Eye (tissue), 1 donor: ENCODE data around the gene MRPL43.
"Not testable (repeated sequence)": the region's sequence is repeated elsewhere in the genome, so short reads cannot be mapped to it uniquely, and the experiment has no call there.

Source experiments
- DNase-seq: peaks from one replicate; pipeline ENCODE4 v3.0.0-alpha.2; 2015

The MRPL43 gene

DNA sequence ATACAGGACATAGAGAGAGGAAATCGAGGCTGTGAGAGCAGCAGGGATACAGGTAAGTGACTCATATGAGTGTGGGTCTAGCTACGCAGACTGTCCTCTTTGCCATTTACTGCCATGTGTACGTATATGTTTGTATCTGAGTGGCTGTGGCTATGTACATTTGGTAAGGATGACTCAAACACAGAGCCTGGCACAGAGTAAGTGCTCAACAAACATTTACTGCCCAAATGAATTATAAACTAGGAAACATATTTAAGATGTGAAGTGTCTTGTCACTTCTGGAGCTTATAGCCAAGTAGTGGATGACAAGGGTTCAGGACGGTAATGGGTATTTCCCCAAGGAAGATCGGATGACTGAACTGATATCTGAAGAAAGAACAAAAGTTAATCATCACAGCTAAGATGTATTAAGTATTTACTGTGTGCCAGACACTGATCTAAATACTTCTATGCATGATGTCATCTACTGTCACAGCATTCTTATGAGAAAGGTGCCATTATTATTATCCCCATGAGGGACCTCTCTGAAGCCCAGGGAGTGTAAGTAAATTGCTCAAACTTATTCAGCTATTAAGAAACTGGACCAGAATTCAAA is 6.0 kb downstream of the MRPL43 start:
- DNase-seq, result no peak

DNA sequence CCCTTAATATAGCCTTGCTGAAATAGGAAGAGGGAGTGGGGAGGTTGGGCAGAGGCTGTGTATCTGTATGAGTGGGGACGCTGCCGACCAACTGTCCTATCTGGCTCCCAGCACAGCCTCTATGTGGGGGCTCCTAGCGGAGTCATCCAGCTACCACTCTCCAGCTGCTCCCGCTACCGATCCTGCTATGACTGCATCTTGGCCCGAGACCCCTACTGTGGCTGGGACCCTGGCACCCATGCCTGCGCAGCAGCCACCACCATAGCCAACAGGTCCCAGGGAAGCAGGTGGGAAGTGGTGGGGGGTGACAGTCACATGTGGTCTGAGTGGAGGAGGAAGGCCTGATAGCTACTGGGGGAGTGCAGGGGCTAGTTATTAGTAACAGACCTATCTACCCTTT is 6.6 kb downstream of the MRPL43 start:
- no peak for DNase-seq

DNA sequence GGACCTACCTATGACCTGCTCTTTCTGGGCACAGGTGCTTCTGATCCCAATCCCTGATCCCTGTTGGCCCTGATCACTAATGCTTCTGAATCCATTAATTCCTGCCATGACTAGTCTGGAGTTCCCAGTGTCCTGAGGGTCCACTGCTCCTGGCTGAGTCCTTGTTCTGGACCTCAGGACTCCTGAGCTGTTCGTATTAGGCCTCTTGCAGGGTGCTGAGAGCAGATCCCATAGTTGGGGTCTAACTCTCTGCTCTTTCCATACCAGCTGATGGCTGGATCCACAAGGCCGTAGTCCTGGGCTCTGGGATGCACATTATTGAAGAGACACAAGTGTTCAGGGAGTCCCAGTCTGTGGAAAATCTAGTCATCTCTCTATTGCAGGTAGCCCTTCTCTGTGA is 7.0 kb downstream of the MRPL43 start:
- no peak for DNase-seq

DNA sequence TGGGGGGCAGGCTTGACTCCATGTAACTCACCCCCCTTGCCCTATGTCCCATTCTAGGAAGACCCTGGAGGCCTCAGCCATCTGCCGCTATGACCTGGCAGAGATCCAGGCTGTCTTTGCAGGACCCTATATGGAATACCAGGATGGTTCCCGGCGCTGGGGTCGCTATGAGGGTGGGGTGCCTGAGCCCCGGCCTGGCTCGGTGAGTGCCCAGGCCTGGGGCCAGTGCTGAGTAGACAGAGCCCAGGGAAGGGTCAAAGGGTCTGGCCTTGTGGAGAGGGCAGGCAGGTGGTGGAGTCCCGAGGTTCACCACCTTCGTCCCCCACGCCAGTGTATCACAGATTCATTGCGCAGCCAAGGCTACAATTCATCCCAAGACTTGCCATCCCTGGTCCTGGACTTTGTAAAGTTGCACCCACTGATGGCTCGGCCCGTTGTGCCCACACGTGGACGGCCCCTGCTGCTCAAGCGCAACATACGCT is 7.5 kb downstream of the MRPL43 start:
- DNase-seq, result no peak

DNA sequence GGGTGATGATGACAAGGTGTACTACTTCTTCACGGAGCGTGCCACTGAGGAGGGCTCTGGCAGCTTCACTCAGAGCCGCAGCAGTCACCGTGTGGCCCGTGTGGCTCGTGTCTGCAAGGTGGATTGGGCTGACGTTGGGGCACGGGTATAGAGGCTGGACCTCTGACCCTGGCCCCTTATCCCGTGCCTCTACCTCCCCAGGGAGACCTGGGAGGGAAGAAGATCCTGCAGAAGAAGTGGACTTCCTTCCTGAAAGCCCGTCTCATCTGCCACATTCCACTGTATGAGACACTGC is 8.4 kb downstream of the MRPL43 start:
- no peak for DNase-seq

DNA sequence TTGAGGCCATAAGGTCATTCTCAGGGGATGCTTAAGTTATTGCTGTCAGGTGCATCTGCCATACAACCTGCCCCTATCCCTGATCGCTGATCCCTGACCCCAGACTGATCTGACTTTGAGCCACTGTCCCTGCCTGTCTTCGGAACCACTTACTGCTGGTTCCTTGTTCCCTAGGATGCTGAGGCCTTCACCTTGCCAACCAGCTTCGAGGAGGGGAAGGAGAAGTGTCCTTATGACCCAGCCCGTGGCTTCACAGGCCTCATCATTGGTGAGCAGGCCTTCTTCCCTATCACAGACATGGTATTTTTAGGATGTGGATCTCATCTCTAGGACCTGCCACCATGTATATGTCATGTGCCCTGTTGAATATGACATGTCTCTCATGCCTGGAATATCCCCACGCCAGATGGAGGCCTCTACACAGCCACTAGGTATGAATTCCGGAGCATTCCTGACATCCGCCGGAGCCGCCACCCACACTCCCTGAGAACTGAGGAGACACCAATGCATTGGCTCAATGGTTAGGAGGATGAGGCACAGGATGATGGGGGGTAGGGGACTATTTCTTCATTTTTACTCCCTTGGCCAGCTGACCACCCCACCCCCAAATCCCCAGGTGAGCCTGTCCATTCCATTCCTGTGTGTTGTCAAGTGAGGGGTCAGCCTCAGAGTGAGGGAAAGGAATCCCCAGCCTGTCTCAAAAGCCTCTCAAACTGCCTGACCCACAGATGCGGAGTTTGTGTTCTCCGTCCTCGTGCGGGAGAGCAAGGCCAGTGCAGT is 9.0 kb downstream of the MRPL43 start:
- no peak for DNase-seq

DNA sequence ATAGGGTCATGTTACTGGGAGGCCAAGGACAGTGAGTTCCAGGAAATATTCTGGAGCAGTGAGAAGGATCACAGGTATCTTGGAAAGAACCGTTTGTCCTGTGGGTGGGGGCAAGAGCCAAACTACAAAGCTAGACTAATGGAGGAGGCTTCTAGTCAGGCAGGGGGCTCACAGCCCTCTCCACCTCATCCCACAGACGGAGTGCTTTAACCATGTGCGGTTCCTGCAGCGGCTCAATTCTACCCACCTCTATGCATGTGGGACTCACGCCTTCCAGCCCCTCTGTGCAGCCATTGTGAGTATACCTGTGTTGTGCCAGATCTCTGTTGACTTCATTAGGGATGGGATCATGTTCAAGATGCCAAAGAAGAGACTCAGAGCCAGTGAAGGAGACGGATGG is 9.9 kb downstream of the MRPL43 start:
- DNase-seq, result no peak

DNA sequence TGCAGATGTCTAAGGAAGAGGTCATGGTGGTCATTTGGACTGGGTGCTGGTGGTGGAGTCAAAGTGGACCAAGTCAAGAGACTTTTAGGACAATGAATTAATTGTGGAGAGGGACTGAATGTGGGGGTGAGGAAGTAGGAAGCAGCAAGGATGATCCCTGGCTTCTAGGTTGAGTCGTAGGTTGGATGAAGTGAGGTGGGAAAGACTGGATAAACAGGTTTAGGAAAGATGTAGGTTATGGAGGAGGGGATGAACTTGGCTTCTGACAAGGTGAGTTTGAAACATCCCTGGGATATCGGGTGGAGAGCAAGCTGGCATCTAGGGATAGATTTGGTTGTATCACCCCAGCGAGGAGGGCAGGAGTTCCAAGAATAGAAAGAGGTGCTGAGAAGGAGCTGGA is 10.4 kb downstream of the MRPL43 start:
- no peak for DNase-seq

DNA sequence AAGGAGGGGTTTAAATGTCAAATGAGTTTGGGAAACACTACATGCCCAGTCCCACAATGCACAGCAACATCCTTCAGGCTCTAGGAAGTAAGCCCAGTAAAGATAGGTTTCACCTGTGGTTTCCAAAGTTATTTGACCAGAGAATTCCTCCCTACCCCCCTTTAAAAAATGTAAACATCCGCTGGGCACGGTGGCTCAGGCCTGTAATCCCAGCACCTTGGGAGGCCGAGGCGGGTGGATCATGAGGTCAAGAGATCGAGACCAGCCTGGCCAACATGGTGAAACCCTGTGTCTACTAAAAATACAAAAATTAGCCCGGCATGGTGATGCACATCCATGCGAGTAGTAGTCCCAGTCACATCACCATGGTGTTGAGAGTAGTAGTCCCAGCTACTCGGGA is 11.9 kb downstream of the MRPL43 start:
- DNase-seq, result not testable (repeated sequence)

DNA sequence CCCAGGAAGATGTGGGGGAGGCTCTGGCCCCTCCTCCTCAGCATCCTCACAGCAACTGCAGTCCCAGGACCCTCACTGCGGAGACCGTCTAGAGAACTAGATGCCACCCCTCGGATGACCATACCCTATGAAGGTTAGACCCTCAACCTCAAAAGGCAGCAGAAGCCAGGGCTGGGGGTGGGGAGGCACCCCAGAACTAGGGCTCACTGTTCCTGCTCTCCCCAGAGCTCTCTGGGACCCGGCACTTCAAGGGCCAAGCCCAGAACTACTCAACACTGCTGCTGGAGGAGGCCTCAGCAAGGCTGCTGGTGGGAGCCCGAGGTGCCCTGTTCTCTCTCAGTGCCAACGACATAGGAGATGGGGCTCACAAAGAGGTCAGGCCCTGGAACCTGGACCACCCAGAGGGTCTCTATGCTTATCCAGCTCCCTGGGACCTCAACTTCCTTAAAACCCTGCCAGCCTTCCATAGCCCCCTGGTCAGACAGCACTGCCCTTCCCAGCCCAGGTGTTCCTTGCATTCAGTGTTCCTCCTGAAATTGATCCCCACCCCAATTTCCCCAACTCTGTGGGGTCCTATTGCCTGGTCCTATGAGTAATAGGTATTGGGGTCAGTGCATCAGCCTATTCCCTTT is 14.3 kb downstream of the MRPL43 start:
- no peak for DNase-seq

DNA sequence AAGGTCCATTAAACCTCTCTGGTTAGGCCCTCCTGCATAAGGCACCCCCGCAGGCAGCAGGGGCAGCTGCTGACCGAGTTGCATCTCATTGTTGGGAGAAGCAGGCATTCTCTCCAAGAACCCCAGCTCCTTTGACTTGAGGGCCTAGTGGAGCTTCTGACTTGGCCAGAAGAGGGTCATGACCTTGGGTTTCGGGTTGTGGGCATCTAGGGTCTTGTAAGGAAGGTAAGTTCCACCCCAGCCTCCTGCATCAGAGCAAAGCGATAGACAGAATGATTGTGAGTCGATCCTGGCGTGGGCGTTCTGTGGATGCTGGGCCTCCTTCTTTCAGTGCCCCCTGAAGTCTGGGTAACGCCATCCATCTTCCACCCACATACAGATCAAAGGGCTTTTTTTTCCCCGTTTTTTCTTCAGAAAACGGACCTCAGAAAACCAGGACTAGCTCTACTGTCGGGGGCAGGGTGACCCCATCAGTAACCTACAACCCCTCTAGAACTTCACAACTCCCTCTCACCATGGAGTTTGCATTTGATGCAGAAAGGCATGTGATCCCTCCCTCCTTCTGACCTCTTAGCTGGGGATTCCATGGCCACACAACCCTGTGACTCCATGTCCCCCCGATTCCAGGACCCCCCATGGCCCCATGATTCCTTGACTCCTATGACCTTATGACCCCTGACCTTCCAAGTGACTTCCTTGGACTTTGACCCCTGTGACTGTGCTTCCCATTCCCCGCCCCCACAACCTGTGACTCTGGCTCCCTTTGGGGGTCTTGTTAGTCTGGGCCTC is 15.0 kb downstream of the MRPL43 start:
- DNase-seq, result no peak

DNA sequence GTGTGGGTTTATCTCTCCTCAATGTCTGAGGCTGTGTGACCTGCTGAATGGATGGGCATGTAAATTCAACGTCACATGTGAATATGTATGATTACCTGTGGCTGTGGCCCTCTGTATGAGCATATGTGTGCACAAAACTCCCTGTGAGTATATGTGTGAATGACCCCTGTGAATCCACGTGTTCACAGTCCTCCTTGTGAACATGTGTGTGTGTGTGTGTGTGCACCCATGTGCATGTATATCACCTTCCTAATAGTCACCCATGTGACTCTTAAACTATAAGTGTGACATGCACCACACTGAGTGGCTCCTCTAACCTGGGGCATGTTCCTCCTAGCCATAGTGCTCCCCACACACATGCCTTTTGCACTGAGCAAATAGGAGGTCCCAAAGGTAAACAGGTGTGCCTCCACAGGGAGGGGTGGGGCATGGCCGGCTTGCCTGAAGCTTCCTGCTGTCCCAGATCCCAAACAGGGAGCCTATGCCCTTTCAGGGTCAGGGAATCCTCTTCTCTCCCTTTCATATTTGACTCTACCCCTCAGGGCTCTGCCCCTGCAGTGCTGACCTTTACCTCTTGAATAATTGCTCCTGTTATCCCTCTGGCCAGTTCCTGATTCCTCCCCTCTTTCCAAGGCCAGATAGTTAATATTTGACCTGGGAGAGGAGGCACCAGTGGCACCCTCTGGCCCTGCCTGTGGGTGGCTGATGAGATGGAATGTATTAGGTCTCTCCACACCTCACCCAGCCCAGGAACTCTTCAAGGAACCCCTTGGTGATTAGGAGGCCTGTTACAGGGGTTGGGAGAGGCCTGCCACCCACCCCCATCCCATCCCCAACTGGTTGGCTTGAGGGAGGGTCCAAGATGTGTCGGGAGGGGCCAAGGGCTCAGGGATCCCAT is 16.1 kb downstream of the MRPL43 start:
- no peak for DNase-seq

DNA sequence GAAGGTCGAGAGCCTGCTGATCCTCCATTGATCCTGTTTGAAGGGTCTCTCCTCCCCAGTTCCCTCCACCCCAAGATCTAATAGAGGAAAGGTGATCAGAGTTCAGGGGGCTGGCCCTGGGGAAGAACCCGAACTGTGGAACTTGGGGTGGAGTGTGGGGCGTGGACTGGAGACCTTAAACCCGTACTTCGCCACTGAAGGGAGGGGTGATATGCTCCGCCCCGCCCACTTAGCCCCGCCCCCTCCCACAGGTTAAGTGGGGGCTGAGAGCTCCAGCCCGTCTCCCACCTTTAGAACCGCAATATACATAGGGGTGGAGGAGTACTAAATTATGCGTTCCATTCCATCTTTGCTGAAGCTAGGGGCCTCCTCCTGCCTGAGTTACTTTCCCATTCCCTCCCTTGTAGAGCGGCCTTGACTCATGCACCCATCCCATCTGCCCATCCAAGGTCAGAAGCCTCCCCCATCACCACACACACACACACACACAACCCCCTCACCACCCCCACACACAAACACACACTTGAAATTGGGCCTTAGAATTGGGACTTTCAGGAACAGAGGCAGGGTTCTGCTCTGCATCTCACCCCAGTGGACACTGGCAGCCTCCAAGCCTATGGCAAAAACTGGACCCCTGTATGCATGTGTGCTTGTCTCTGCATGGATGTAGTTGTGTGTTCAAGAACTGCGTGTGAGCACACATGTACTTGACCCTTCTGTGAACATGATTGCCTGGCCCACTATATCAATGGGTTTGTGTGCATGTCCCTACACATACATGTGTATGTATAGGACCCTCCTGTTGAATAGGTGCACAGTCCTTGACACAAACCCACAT is 17.0 kb downstream of the MRPL43 start:
- DNase-seq, result no peak

DNA sequence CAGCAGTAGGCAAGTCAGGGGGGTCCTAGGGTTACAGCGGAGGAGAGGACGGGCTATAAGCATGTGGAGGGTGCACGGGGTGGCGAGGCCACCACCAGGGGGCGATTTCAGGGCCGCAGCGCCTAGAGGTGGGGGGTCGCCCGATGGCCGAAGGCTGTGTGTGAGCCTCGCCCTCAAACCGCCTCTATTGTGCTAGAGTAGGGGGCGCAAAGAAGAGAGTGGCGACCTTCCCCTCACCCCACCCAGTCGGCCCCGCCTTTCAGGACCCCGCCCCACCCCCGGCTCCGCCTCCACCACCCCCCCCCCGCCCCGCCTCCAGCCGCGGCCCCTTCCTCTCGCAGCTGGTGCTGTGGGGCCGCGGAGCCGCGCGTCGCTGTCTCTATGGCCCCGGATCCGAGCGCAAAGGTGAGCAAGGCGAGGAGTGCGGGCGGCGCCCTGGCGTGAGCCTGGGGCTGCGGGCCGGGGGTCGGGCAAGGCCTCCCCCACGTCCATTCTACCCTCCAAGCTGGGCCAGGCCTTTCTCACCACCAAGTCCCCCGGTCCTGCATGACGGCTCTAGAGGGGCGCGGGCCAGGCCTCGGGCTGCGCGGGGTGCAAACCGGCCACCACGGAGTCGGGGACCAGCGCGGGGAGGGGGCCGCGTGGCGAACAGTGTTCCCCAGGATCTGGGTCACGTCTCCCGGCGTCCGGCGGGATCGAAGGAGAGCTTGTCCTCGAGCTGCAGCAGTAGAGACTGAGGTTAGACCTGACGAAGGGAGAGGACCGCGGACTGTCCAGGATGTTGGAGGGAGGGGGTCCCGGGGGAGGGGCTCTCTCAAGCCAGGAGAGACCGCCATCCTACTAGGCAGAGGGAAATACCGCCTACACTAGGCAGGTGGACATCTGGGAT is 17.9 kb downstream of the MRPL43 start, which contains the start of gene SEMA4G:
Gene SEMA4G (plus strand): TSS at position 318 of the 889 bp plus-strand sequence. CDS start 3,409 bp downstream, outside the sequence.
- DNase-seq, result peak; percentile 81

DNA sequence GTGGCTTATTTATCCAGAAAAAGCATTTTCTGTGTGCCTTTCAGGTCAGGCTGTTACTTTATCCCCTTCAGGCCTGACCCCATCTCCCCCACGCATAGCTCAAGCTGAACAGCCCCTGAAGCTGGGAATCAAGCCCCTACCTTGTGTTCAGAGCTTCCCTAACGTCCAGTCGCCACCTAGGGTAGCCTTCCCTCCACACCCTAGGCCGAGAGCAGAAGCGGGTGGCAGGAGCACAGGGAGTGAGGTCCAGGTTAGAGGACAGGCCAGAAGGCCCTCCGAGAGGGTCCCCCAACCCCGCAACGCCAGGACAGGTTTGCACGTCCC is 18.5 kb downstream of the MRPL43 start:
- no peak for DNase-seq

DNA sequence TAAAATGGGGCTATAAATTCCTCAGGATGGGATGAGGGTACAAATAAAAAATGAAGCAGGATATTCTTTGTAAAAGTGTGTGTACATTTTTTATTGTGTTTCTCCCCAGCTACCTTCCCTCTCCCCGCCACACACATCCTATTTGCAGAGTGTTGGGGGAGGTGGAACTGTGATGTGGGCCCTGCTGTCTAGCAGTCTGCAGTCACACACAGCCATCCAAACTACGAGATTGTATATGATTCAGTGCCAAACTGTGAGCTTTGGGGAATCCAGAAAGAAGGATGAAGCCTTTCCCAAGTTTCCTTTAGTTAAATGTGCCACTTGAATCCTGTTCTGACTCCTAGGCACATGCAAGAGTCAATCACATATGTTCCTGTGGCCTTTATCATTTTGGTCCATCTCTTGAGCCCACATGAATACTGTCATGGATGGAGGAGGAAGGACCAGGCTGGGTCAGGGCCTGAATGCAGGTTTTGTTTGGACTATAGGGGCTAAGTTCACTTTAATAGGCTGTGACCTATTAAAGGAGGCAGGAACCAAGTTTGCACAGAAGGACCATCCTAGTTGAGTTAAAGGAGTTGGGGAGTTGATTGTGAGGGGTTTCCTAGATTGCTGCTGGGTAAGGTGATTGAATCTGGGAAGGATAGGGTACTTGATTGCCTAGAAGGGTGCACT is 19.1 kb downstream of the MRPL43 start:
- no peak for DNase-seq

DNA sequence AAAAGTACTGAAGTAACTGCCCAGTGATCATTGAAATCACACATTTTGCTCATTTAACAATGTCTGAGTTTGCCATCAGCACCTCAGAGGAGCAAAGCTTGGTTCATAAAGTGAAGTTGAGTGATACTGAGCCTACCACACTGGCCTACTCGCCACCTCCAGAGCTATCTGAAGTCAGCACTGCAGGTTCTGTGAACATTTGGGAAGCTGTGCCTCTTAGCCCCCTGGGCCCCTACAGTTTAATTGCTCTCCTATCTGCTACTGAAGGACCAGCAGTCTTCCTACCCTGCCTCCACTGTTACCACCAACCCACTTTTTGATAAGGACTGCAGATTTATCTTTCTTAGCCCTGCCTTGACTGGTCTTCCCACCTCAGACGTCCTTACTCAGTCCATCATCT is 20.0 kb downstream of the MRPL43 start:
- no peak for DNase-seq

DNA sequence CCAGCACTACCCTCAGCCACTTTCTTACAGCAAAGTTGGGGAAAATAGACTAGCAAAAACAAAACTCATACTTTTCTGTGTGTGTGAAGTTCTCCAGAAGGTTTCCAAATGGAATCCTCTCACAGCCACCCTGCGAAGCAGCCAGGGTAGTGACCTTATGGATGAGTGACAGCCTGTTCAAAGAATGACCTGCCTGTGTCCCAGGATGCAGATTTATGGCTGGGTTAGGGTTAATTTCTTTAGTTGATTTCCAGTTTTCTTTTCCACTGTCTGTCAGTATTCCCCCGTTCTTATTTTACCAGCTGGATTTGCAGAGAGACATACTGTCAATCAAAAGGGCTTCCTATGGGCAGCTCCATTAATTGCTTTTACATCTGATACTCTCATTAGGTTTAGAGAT is 20.4 kb downstream of the MRPL43 start:
- DNase-seq, result no peak

DNA sequence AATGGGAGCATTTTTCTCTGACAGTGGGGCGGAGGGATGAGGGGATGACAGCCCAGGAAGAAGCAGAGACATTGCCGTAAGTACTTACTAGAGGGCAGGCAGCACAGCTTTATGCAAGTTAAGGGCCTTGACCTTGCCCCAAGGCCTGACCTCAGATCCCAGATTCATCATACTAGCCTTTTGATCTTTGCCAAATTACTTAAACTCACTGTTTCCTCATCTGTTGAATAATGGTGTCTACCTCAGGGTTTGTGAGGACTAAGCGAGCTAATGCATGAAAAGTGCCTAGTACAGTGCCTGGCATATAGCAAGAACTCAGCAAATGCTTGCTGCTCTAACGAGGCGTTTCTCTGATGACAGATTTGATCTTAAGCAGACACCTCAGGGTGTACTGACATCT is 21.5 kb downstream of the MRPL43 start:
- DNase-seq, result no peak

DNA sequence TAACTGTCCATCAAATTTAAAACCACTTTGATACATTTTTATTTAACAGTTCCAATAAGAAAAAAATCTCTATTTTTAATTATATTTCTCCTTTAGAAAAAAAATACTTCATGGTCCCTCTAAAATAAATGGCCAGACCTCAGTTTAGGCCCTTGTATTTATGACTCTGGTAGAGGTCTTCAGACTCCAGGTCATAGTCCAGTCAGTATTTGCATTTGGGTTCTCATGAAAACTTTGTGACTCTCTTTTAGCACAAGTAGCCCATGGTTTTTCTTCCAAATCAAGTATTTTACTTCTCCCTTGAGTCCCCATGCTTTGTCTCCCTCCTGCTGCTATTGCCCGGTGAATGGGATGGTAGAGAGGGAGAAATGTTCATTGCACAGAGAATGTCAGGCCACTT is 23.5 kb downstream of the MRPL43 start:
- no peak for DNase-seq
